NT2/D1 (cell line): ENCODE data around the gene TRMT44.

ENCODE experiments used
- SUZ12 ChIP-seq: IDR thresholded peaks from 2 replicates; pipeline ENCODE4 v1.6.1; 2011; ENCODE audit not compliant: insufficient read length, insufficient read depth; ENCODE audit errors: extremely low read depth
- YY1 ChIP-seq: IDR thresholded peaks from 2 replicates; pipeline ENCODE4 v1.6.1; 2011; ENCODE audit not compliant: insufficient read length, insufficient read depth
- ZNF274 ChIP-seq: IDR thresholded peaks from 2 replicates; pipeline ENCODE4 v1.6.1; 2011; ENCODE audit warnings: mild to moderate bottlenecking, low read depth, low read length

DNA sequence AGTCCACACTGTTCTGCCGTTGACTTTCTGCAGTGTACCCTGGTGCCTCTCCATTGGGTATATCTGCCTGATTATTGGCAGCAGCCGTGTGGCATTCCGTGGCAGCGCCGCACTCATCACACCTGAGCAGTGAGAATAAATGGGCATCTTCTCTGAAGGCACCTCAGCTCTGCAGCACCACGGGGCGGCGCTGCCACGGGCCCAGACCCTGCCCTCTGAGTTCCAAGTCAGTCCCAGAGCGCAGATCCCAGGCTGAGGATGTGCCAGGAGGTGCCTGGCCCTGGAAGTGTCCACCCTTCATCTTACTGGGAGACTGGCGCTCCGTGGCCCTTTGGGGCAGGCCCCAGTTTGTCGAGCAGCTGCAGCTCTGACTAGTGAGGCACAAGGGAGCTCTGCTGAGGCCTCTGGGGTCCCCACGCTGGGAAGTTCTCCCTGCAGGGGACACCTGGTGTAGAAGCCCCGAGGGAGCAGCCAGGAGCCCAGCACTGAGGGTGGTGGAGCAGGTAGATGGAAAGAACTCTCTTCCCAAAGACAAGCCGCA is 36.6 kb downstream of the TRMT44 start:
- TF ChIP-seq ZNF274 = no peak
- TF ChIP-seq SUZ12 = no peak
- no peak for TF ChIP-seq YY1
